ENCODE results near the gene PPEF1. TPM values are rescaled to one million over a fixed set of nuclear protein-coding genes. Genes with fewer than 3 reads are reported as not detected.
"Not testable (repeated sequence)": the region's sequence is repeated elsewhere in the genome, so short reads cannot be mapped to it uniquely, and the experiment has no call there.

PPEF1 gene
- total RNA-seq, 2 experiments from 2014 or later = not detected

- Histone ChIP-seq H3K4me2 (ENCODE audit: low read length) (no peak overlapping the region), H3K27ac (ENCODE audit: low read depth, low read length, poor library complexity, severe bottlenecking) (no peak overlapping the region), H4K20me1 (ENCODE audit: insufficient read depth, low read length) (no peaks in the 10 kb centered on the region), H3K9me3 (ENCODE audit: low read length) (no peaks in the 10 kb centered on the region), H3K36me3 (ENCODE audit: insufficient read depth, low read length) (no peaks in the 10 kb centered on the region), H3K79me2 (ENCODE audit: insufficient read depth, low read depth, low read length) (no peaks in the 10 kb centered on the region), H3K9me2 (ENCODE audit: insufficient read depth, low read length) (no peaks in the 10 kb centered on the region), H3K4me1 (ENCODE audit: insufficient read depth, low read length, poor library complexity, severe bottlenecking) (no peaks in the 10 kb centered on the region), H3K4me3 (ENCODE audit: low read depth, low read length, poor library complexity, severe bottlenecking) (no peak overlapping the region), H2AFZ (ENCODE audit: low read length) (no peak overlapping the region)
- intact Hi-C loops (cut with micrococcal nuclease; ENCODE audit: unreplicated experiment) = no loop called here
- no peak for DNase-seq (ENCODE audit: low spot score)
- ChIA-PET POLR2A (no interaction called here), CTCF (ENCODE audit: unreplicated experiment) (no interaction called here)
- TF ChIP-seq CTCF (conservative IDR thresholded peaks at IDR 0.05; ENCODE audit: low read length) (no peak), EZH2phosphoT487 (IDR thresholded peaks at IDR 0.05; ENCODE audit: borderline replicate concordance, low read depth, low read length) (no peak)
- BruUV-seq (replicated peaks) = no TSS peak
Observed at GRCh38 chrX:18761750-18762149, 54.3 kb downstream of the PPEF1 start.

GRCh38 chrX:18763106-18763505 lies 55.7 kb downstream of the PPEF1 start:
- H2AFZ ChIP-seq (ENCODE audit: low read length); H3K4me1 ChIP-seq (ENCODE audit: insufficient read depth, low read length, poor library complexity, severe bottlenecking); intact Hi-C loops (cut with micrococcal nuclease; ENCODE audit: unreplicated experiment); H3K9me3 ChIP-seq (ENCODE audit: low read length); H3K9me2 ChIP-seq (ENCODE audit: insufficient read depth, low read length); DNase-seq (ENCODE audit: low spot score); CTCF ChIA-PET (ENCODE audit: unreplicated experiment); H3K36me3 ChIP-seq (ENCODE audit: insufficient read depth, low read length); POLR2A ChIA-PET; H3K4me2 ChIP-seq (ENCODE audit: low read length); H4K20me1 ChIP-seq (ENCODE audit: insufficient read depth, low read length); BruUV-seq (replicated peaks); H3K79me2 ChIP-seq (ENCODE audit: insufficient read depth, low read depth, low read length); H3K27ac ChIP-seq (ENCODE audit: low read depth, low read length, poor library complexity, severe bottlenecking); H3K4me3 ChIP-seq (ENCODE audit: low read depth, low read length, poor library complexity, severe bottlenecking): not testable (repeated sequence)

GRCh38 chrX:18769364-18769763 lies 61.9 kb downstream of the PPEF1 start:
- no TSS peak for BruUV-seq (replicated peaks)
- H4K20me1 ChIP-seq (ENCODE audit: insufficient read depth, low read length) = no peaks in the 10 kb centered on the region
- no peak for DNase-seq (ENCODE audit: low spot score)
- H2AFZ ChIP-seq (ENCODE audit: low read length) = no peak overlapping the region
- no peak overlapping the region for H3K4me2 ChIP-seq (ENCODE audit: low read length)
- no peak overlapping the region for H3K27ac ChIP-seq (ENCODE audit: low read depth, low read length, poor library complexity, severe bottlenecking)
- no peaks in the 10 kb centered on the region for H3K79me2 ChIP-seq (ENCODE audit: insufficient read depth, low read depth, low read length)
- no peaks in the 10 kb centered on the region for H3K36me3 ChIP-seq (ENCODE audit: insufficient read depth, low read length)
- POLR2A ChIA-PET = no interaction called here
- no peak overlapping the region for H3K4me3 ChIP-seq (ENCODE audit: low read depth, low read length, poor library complexity, severe bottlenecking)
- no peaks in the 10 kb centered on the region for H3K4me1 ChIP-seq (ENCODE audit: insufficient read depth, low read length, poor library complexity, severe bottlenecking)
- no peaks in the 10 kb centered on the region for H3K9me3 ChIP-seq (ENCODE audit: low read length)
- no peak for TF ChIP-seq EZH2phosphoT487 (IDR thresholded peaks at IDR 0.05; ENCODE audit: borderline replicate concordance, low read depth, low read length)
- no peak for TF ChIP-seq CTCF (conservative IDR thresholded peaks at IDR 0.05; ENCODE audit: low read length)
- CTCF ChIA-PET (ENCODE audit: unreplicated experiment) = no interaction called here
- no peaks in the 10 kb centered on the region for H3K9me2 ChIP-seq (ENCODE audit: insufficient read depth, low read length)
- intact Hi-C loops (cut with micrococcal nuclease; ENCODE audit: unreplicated experiment) = no loop called here
